Calu3 (cell line): Measurements from ENCODE around the gene NR2C1. TPM values are rescaled to one million over a fixed set of nuclear protein-coding genes. Genes with fewer than 3 reads are reported as not detected.

Source experiments
- BruUV-seq: library from RNA; stranded (reverse); fragments of 400-500 nt; replicated peaks from 2 replicates; lab custom pipeline; 2021; lab: Mats Ljungman, UMichigan
- CTCF ChIA-PET: fragments of 300-600 bp; sonication (Branson Sonifier 250); formaldehyde crosslinking; loops from one replicate; lab custom pipeline; 2022; ENCODE audit warnings: antibody characterized with exemption; lab: Charles Lee
- DNase-seq: peaks from one replicate; pipeline ENCODE4 v3.0.0; 2022
- H3K27ac Mint-ChIP-seq: one replicate; pipeline ENCODE4 v1.8.0; 2022; ENCODE audit warnings: mixed read lengths; ENCODE audit not compliant: unreplicated experiment
- H3K27me3 Mint-ChIP-seq: one replicate; pipeline ENCODE4 v1.8.0; 2022; ENCODE audit warnings: mixed read lengths; ENCODE audit not compliant: unreplicated experiment
- H3K36me3 Mint-ChIP-seq: one replicate; pipeline ENCODE4 v1.8.0; 2022; ENCODE audit warnings: mild to moderate bottlenecking, moderate library complexity, mixed read lengths; ENCODE audit not compliant: insufficient read depth, unreplicated experiment
- H3K4me1 Mint-ChIP-seq: one replicate; pipeline ENCODE4 v1.8.0; 2022; ENCODE audit warnings: mild to moderate bottlenecking, low read depth, mixed read lengths; ENCODE audit not compliant: unreplicated experiment
- H3K4me3 Mint-ChIP-seq: one replicate; pipeline ENCODE4 v1.8.0; 2022; ENCODE audit warnings: mild to moderate bottlenecking, low read depth, moderate library complexity, mixed read lengths; ENCODE audit not compliant: unreplicated experiment
- H3K9me3 Mint-ChIP-seq: one replicate; pipeline ENCODE4 v1.8.0; 2022; ENCODE audit warnings: low read depth, mixed read lengths; ENCODE audit not compliant: unreplicated experiment
- intact Hi-C: fragments of 100-400 bp; cut with micrococcal nuclease; formaldehyde crosslinking; loops from one replicate; pipeline ENCODE4 v1.10.0; 2022; ENCODE audit not compliant: unreplicated experiment
- total RNA-seq: library from RNA; stranded (reverse); gene quantifications from 2 replicates; pipeline ENCODE4 v1.2.3, GENCODE V29; 2022
- TF ChIP-seq, protein P1 (sequence below): fragments of 200-600 bp; IDR thresholded peaks from one replicate; pipeline ENCODE4 v1.8.0; 2022; ENCODE audit warnings: antibody characterized with exemption; ENCODE audit not compliant: unreplicated experiment

NR2C1 gene
- total RNA-seq, 1 experiment from 2014 or later = 50.3 TPM

DNA sequence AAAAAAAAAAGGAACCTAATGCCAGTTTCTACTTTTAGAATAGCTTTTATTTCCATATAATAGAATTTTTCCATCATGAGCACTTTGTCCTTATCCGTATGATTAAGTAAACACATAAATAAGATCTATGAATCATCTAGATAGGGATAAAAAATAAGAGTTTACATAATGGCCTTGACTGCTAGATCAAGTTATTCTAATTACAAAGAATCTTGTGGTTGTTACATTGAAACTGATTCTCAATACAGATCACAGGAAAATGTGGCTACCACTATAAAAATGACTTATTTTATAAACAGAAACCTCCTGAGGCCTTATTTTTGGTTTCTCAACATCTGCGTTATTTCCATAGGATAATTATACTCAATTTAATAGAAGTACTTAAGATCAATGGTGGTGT is 35.5 kb downstream of the NR2C1 start:
- H3K27me3 Mint-ChIP-seq = no peaks in the 10 kb centered on the region
- no peaks in the 10 kb centered on the region for H3K9me3 Mint-ChIP-seq
- TF ChIP-seq, protein P1, sequence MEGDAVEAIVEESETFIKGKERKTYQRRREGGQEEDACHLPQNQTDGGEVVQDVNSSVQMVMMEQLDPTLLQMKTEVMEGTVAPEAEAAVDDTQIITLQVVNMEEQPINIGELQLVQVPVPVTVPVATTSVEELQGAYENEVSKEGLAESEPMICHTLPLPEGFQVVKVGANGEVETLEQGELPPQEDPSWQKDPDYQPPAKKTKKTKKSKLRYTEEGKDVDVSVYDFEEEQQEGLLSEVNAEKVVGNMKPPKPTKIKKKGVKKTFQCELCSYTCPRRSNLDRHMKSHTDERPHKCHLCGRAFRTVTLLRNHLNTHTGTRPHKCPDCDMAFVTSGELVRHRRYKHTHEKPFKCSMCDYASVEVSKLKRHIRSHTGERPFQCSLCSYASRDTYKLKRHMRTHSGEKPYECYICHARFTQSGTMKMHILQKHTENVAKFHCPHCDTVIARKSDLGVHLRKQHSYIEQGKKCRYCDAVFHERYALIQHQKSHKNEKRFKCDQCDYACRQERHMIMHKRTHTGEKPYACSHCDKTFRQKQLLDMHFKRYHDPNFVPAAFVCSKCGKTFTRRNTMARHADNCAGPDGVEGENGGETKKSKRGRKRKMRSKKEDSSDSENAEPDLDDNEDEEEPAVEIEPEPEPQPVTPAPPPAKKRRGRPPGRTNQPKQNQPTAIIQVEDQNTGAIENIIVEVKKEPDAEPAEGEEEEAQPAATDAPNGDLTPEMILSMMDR = no peak
- H3K4me1 Mint-ChIP-seq = no peaks in the 10 kb centered on the region
- H3K4me3 Mint-ChIP-seq = no peak overlapping the region
- H3K27ac Mint-ChIP-seq = no peak overlapping the region
- no peak for DNase-seq
- no TSS peak for BruUV-seq
- peaks cover 5% of the 10 kb centered on the region for H3K36me3 Mint-ChIP-seq
- CTCF ChIA-PET = no interaction called here
- intact Hi-C loops = no loop called here

DNA sequence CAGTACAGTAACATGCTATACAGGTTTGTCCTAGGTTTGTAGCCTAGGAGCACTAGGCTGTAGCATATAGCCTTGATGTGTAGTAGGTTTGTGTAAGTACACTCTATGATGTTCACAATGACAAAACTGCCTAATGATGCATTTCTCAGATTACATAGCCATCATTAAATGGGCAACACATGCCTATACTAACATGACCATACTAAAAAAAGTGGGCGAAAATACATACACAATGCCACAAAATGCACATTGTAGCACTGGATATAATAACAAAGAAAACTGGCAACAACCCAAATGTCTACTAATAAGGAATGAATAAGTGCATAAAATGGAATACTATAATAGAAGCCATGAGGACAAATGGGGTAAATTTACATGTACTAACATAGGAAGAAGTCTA is 38.7 kb downstream of the NR2C1 start:
- no peaks in the 10 kb centered on the region for H3K4me1 Mint-ChIP-seq
- TF ChIP-seq, protein P1 = no peak
- CTCF ChIA-PET = interaction anchor here (0.8 kb wide), 1 partner anchor 52 kb away, joined by 4 read pairs; no protein-coding TSS in a partner anchor
- no peak for DNase-seq
- no peak overlapping the region for H3K27ac Mint-ChIP-seq
- BruUV-seq = no TSS peak
- H3K9me3 Mint-ChIP-seq = no peaks in the 10 kb centered on the region
- no peaks in the 10 kb centered on the region for H3K27me3 Mint-ChIP-seq
- H3K4me3 Mint-ChIP-seq = no peak overlapping the region
- intact Hi-C loops = no loop called here
- H3K36me3 Mint-ChIP-seq = peaks cover 13% of the 10 kb centered on the region

DNA sequence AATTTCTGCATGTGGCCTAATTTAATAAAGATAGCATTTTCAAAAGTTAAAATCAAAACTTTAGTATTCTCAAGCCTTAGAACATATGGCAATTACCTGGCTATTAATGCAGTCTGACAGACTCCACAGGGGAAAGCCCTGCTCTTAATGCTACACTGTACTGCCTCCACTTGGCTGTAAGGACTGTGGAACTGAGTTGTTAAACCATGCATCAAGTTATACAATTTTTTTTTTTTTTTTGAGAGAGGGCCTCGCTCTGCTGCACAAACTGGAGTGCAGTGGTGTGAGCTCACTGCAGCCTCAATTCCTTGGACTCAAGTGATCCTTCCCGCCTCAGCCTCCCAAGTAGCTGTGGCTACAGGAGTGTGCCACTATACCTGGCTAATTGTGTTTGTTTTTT is 50.9 kb downstream of the NR2C1 start:
- H3K4me3 Mint-ChIP-seq = no peak overlapping the region
- H3K36me3 Mint-ChIP-seq = peaks cover 1% of the 10 kb centered on the region
- no peaks in the 10 kb centered on the region for H3K9me3 Mint-ChIP-seq
- intact Hi-C loops = no loop called here
- BruUV-seq = no TSS peak
- H3K4me1 Mint-ChIP-seq = no peaks in the 10 kb centered on the region
- H3K27me3 Mint-ChIP-seq = no peaks in the 10 kb centered on the region
- CTCF ChIA-PET = no interaction called here
- H3K27ac Mint-ChIP-seq = no peak overlapping the region
- DNase-seq = no peak
- TF ChIP-seq, protein P1 = no peak

DNA sequence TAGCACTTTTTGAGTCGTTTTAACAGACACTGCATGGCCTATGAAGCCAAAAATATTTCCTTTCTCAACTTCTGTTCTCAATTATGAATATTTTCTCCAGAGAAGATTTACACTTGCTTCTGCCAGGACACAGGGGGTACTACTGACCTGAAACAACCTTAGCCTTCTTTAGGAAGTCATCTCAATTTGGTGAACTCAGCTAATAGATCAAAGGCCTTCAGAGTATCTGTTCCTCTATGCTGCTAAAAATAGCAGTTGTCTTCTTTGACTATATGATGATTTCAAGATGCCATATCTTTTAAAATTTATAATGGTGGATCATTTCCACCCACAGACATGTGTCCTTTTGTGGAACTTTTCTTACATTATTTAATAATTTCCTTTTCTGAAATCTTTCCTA is 55.9 kb downstream of the NR2C1 start:
- intact Hi-C loops = no loop called here
- CTCF ChIA-PET = no interaction called here
- BruUV-seq = no TSS peak
- Mint-ChIP-seq H3K36me3 (peaks cover 4% of the 10 kb centered on the region), H3K4me3 (no peak overlapping the region), H3K4me1 (no peaks in the 10 kb centered on the region), H3K9me3 (peaks cover 5% of the 10 kb centered on the region), H3K27me3 (no peaks in the 10 kb centered on the region), H3K27ac (no peak overlapping the region)
- no peak for DNase-seq
- TF ChIP-seq, protein P1 = no peak
